GM12878 (cell line): Measurements from ENCODE around the gene KPNA5. TPM values are rescaled to one million over a fixed set of nuclear protein-coding genes. Genes with fewer than 3 reads are reported as not detected.

Experiments
- ATAC-seq: fragments of 200-7000 bp; cut with Tn5 transposase; 3 replicates; pipeline ENCODE4 v1.9.1; 2020; ENCODE audit warnings: mild to moderate bottlenecking, moderate library complexity
- BruUV-seq: library from RNA; stranded (reverse); fragments of 400-500 nt; replicated peaks from 2 replicates; lab custom pipeline; 2021; lab: Mats Ljungman, UMichigan
- CTCF ChIA-PET: fragments of 300-600 bp; sonication (Branson Sonifier 250); formaldehyde crosslinking; extraction: SDS; loops from one replicate; lab custom pipeline; 2021; ENCODE audit warnings: inconsistent platforms; lab: Yijun Ruan, JAX
- POLR2A ChIA-PET: fragments of 350-600 bp; formaldehyde crosslinking; extraction: SDS; loops from one replicate; lab custom pipeline; 2021; ENCODE audit warnings: inconsistent platforms; lab: Charles Lee
- RAD21 ChIA-PET: fragments of 300-600 bp; sonication (Branson Sonifier 250); formaldehyde crosslinking; loops from one replicate; lab custom pipeline; 2023; ENCODE audit warnings: antibody characterized with exemption; ENCODE audit not compliant: unreplicated experiment; lab: Charles Lee
- SMC1A ChIA-PET: fragments of 300-600 bp; sonication (Branson Sonifier 250); formaldehyde crosslinking; loops from one replicate; lab custom pipeline; 2023; ENCODE audit not compliant: unreplicated experiment, uncharacterized antibody; lab: Charles Lee
- DNase-seq: peaks from one replicate; pipeline ENCODE4 v3.0.0-alpha.2; 2011; ENCODE audit warnings: low read depth, low spot score
- FAIRE-seq: peaks from 3 replicates; lab custom pipeline; 2011; peaks lifted over from hg19 to GRCh38; lab: Jason Lieb, UNC
- H2AFZ ChIP-seq: 2 replicates; pipeline ENCODE4 v1.6.0; 2011; ENCODE audit warnings: low read depth, low read length, control low read depth; ENCODE audit not compliant: control insufficient read depth
- H3K27ac ChIP-seq: 2 replicates; pipeline ENCODE4 v1.5.1; 2011; ENCODE audit warnings: control low read depth; ENCODE audit not compliant: control insufficient read depth, insufficient read depth
- H3K27me3 ChIP-seq, 2 experiments: replicated peaks in 1 of 2; 2 replicates each; pipeline versions ENCODE4 v1.6.0 to v1.6.1; 2011; ENCODE audit warnings: low read length in 1 of 2; ENCODE audit not compliant: control insufficient read depth in 2 of 2, insufficient read depth in 2 of 2
- H3K36me3 ChIP-seq, 2 experiments: 2 replicates each; pipeline ENCODE4 v1.5.1; 2011; ENCODE audit warnings: low read length in 1 of 2; ENCODE audit not compliant: control insufficient read depth in 2 of 2, insufficient read depth in 2 of 2
- H3K4me1 ChIP-seq: 2 replicates; pipeline ENCODE4 v1.6.1; 2011; ENCODE audit warnings: mild to moderate bottlenecking, low read length, moderate library complexity, mixed read lengths; ENCODE audit not compliant: control insufficient read depth, insufficient read depth
- H3K4me2 ChIP-seq: 2 replicates; pipeline ENCODE4 v1.6.0; 2011; ENCODE audit warnings: control low read depth; ENCODE audit not compliant: control insufficient read depth, insufficient read depth
- H3K4me3 ChIP-seq: fragments of 200-600 bp; sonication (generic); 2 replicates; pipeline ENCODE4 v1.5.1; 2016
- H3K79me2 ChIP-seq: 2 replicates; pipeline ENCODE4 v1.6.0; 2011; ENCODE audit warnings: low read length; ENCODE audit not compliant: control insufficient read depth, insufficient read depth
- H3K9ac ChIP-seq: 2 replicates; pipeline ENCODE4 v1.8.0; 2011; ENCODE audit warnings: low read length, control low read depth, mixed read lengths; ENCODE audit not compliant: control insufficient read depth, insufficient read depth
- H3K9me3 ChIP-seq: replicated peaks from 3 replicates; pipeline ENCODE4 v1.5.1; 2011; ENCODE audit warnings: mild to moderate bottlenecking, low read length; ENCODE audit not compliant: control insufficient read depth, insufficient read depth
- H4K20me1 ChIP-seq: 2 replicates; pipeline ENCODE4 v1.6.0; 2011; ENCODE audit not compliant: control insufficient read depth, insufficient read depth
- ATF3 ChIP-seq: IDR thresholded peaks from 2 replicates; pipeline ENCODE4 v1.6.1; 2011; ENCODE audit warnings: low read depth, mild to moderate bottlenecking, low read length, moderate library complexity, borderline replicate concordance; ENCODE audit errors: extremely low read depth
- ATF7 ChIP-seq: fragments of 450-650 bp; IDR thresholded peaks from 2 replicates; pipeline ENCODE4 v1.6.1; 2016; ENCODE audit warnings: low read depth, mild to moderate bottlenecking
- CBX3 ChIP-seq: fragments of 200-600 bp; sonication (generic); IDR thresholded peaks from 2 replicates; pipeline ENCODE4 v1.6.1; 2016; ENCODE audit warnings: low read depth, borderline replicate concordance
- CEBPB ChIP-seq, 2 experiments: fragments of 150-350 bp in 1 of 2; IDR thresholded peaks; 2 replicates each; pipeline ENCODE4 v1.6.1; 2012 to 2014; ENCODE audit warnings: low read depth in 2 of 2, low read length in 2 of 2, borderline replicate concordance in 1 of 2, inconsistent platforms in 1 of 2
- DPF2 ChIP-seq: fragments of 450-650 bp; IDR thresholded peaks from 2 replicates; pipeline ENCODE4 v1.6.1; 2017; ENCODE audit warnings: mild to moderate bottlenecking
- EP300 ChIP-seq, 2 experiments: fragments of 150-350 bp in 1 of 2; IDR thresholded peaks; 2 replicates each; pipeline ENCODE4 v1.6.1; 2011 to 2012; ENCODE audit warnings: low read depth in 2 of 2, low read length in 2 of 2, borderline replicate concordance in 1 of 2, improper control_type of control experiment in 1 of 2, inconsistent platforms in 1 of 2; ENCODE audit not compliant: control insufficient read depth in 1 of 2
- GATAD2B ChIP-seq: fragments of 450-650 bp; conservative IDR thresholded peaks from 2 replicates; pipeline ENCODE4 v1.6.1; 2017; ENCODE audit warnings: low read depth, mild to moderate bottlenecking, moderate library complexity
- LARP7 ChIP-seq: fragments of 450-650 bp; IDR thresholded peaks from 2 replicates; pipeline ENCODE4 v1.6.1; 2017; ENCODE audit warnings: mild to moderate bottlenecking
- NR2C1 ChIP-seq: fragments of 450-650 bp; IDR thresholded peaks from 2 replicates; pipeline ENCODE4 v1.6.1; 2017; ENCODE audit warnings: antibody characterized with exemption, mild to moderate bottlenecking, moderate library complexity
- NR2C2 ChIP-seq: IDR thresholded peaks from 2 replicates; pipeline ENCODE4 v1.6.1; 2011; ENCODE audit warnings: borderline replicate concordance, low read depth; ENCODE audit not compliant: control insufficient read depth, insufficient read length
- NRF1 ChIP-seq: conservative IDR thresholded peaks from 2 replicates; pipeline ENCODE4 v1.6.1; 2011; ENCODE audit warnings: mild to moderate bottlenecking, low read depth, low read length, improper control_type of control experiment
- RB1 ChIP-seq: fragments of 450-650 bp; formaldehyde crosslinking; IDR thresholded peaks from 2 replicates; pipeline ENCODE4 v1.6.1; 2017; ENCODE audit warnings: mild to moderate bottlenecking, borderline replicate concordance
- SIN3A ChIP-seq: IDR thresholded peaks from 2 replicates; pipeline ENCODE4 v1.6.1; 2012; ENCODE audit warnings: low read depth, low read length, improper control_type of control experiment
- WGBS: methylation state at CpG from one replicate; pipeline ENCODE4 v1.1.6; 2016; ENCODE audit warnings: low lambda C conversion rate; ENCODE audit not compliant: insufficient replicate concordance, insufficient coverage; ENCODE audit errors: missing lambda C conversion rate; 5-methylcytosine and 5-hydroxymethylcytosine counted together
- in situ Hi-C: fragments of 300-500 bp; cut with MboI; formaldehyde crosslinking; loops from 9 replicates; pipeline ENCODE4 v1.14.3; 2018; ENCODE audit warnings: mixed read lengths
- intact Hi-C: fragments of 100-400 bp; cut with micrococcal nuclease; formaldehyde crosslinking; loops from one replicate; pipeline ENCODE4 v1.14.2; 2022; ENCODE audit not compliant: unreplicated experiment
- polyA plus RNA-seq, 11 experiments: library from polyadenylated mRNA; depleted of rRNA in 4 of 11; unstranded in 6 of 11; stranded (reverse) in 5 of 11; fragments of >200 nt; fragmentation: Nextera tagmentation in 4 of 11; fragmentation: Illumina TruSeq in 1 of 11; extraction: Ambion mirVana in 4 of 11; extraction: Trizol in 1 of 11; gene quantifications; 1 replicate in 1 of 11; 2 replicates in 10 of 11; pipeline versions ENCODE4 v1.2.1 to v1.2.3, GENCODE V29; 2011 to 2016; ENCODE audit warnings: inconsistent platforms in 2 of 11, missing spikeins in 2 of 11, low read depth in 1 of 11
- total RNA-seq, 4 experiments: library from RNA; depleted of rRNA in 3 of 4; stranded (reverse); fragments of >200 nt in 3 of 4; fragmentation: Illumina TruSeq in 1 of 4; extraction: Trizol in 1 of 4; gene quantifications; 2 replicates each; pipeline versions ENCODE4 v1.2.1 to v1.2.3, GENCODE V29; 2013 to 2021
- TF ChIP-seq, protein P1 (sequence below): fragments of 450-650 bp; IDR thresholded peaks from 2 replicates; pipeline ENCODE4 v1.6.1; 2017; ENCODE audit warnings: low read depth, mild to moderate bottlenecking, moderate library complexity

The KPNA5 gene
- total and polyA plus RNA-seq, 10 of the 15 experiments (the other 5 are each of a cell fraction or from before 2014, with no cell fraction given) = 1.9 to 7.6 (median 4.5) TPM

GRCh38 chr6:116783852-116784251, 102.8 kb downstream of the KPNA5 start:
- H2AFZ ChIP-seq = no peak overlapping the region
- H3K4me3 ChIP-seq = no peak overlapping the region
- no peak overlapping the region for H3K9ac ChIP-seq
- no peaks in the 10 kb centered on the region for H3K79me2 ChIP-seq
- no peaks in the 10 kb centered on the region for H3K9me3 ChIP-seq
- 7% methylated on average over 5 of the region's 5 CpGs for WGBS
- H4K20me1 ChIP-seq = no peaks in the 10 kb centered on the region
- POLR2A ChIA-PET = no interaction called here
- no peaks in the 10 kb centered on the region for H3K4me1 ChIP-seq
- no peak for ATAC-seq
- no peak for FAIRE-seq
- no TSS peak for BruUV-seq
- no peak overlapping the region for H3K27ac ChIP-seq
- intact Hi-C loops = no loop called here
- RAD21 ChIA-PET = no interaction called here
- in situ Hi-C loops = loop anchor here (10.0 kb wide), 1 partner anchor 181 kb away; no protein-coding TSS in a partner anchor
- CTCF ChIA-PET = interaction anchor here (1.0 kb wide), 1 partner anchor 62 kb away, joined by 4 read pairs; no protein-coding TSS in a partner anchor
- no peak for TF ChIP-seq ATF7
- TF ChIP-seq LARP7 = no peak
- no peak for TF ChIP-seq ATF3
- no peak for TF ChIP-seq GATAD2B
- TF ChIP-seq CEBPB (IDR thresholded peaks at IDR 0.05; ENCODE audit: borderline replicate concordance in 1 of 2, low read depth in 2 of 2, low read length in 2 of 2) = no peak
- TF ChIP-seq DPF2 = no peak
- TF ChIP-seq, protein P1, sequence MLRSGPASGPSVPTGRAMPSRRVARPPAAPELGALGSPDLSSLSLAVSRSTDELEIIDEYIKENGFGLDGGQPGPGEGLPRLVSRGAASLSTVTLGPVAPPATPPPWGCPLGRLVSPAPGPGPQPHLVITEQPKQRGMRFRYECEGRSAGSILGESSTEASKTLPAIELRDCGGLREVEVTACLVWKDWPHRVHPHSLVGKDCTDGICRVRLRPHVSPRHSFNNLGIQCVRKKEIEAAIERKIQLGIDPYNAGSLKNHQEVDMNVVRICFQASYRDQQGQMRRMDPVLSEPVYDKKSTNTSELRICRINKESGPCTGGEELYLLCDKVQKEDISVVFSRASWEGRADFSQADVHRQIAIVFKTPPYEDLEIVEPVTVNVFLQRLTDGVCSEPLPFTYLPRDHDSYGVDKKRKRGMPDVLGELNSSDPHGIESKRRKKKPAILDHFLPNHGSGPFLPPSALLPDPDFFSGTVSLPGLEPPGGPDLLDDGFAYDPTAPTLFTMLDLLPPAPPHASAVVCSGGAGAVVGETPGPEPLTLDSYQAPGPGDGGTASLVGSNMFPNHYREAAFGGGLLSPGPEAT = no peak
- TF ChIP-seq CBX3 = no peak
- no peak for TF ChIP-seq SIN3A
- no peak for TF ChIP-seq NR2C1
- TF ChIP-seq NR2C2 = no peak
- TF ChIP-seq EP300 (IDR thresholded peaks at IDR 0.05; ENCODE audit: borderline replicate concordance in 1 of 2, control insufficient read depth in 1 of 2, low read depth in 2 of 2, low read length in 2 of 2) = no peak
- no peak for TF ChIP-seq NRF1
- TF ChIP-seq RB1 = no peak
- no peak for DNase-seq
- SMC1A ChIA-PET = interaction anchor here (1.4 kb wide), 1 partner anchor 14 kb away, joined by 3 read pairs; no protein-coding TSS in a partner anchor
- H3K4me2 ChIP-seq = no peak overlapping the region
- H3K27me3 ChIP-seq = no peaks in the 10 kb centered on the region; a peak in 1 of 4 replicates
- no peaks in the 10 kb centered on the region for H3K36me3 ChIP-seq

Other genes with a start within 250 kb of the KPNA5 start
Only the 7 nearest of the 10 such genes appear.
- gene TRAPPC3L, start 135.5 kb upstream of the KPNA5 start, total RNA-seq (2014; rRNA removed) = not detected in 2 replicates
- not detected in 2 replicates for gene TRAPPC3L, start 135.5 kb upstream of the KPNA5 start, total RNA-seq (2014; rRNA removed; fragmentation: Illumina TruSeq; extraction: Trizol)
- not detected in 2 replicates for gene TRAPPC3L, start 135.5 kb upstream of the KPNA5 start, total RNA-seq (2021)
- not detected in 2 replicates for gene TRAPPC3L, start 135.5 kb upstream of the KPNA5 start, polyA plus RNA-seq (2011; rRNA removed)
- not detected in 2 replicates for gene TRAPPC3L, start 135.5 kb upstream of the KPNA5 start, polyA plus RNA-seq (2014; fragmentation: Illumina TruSeq; extraction: Trizol)
- not detected for gene TRAPPC3L, start 135.5 kb upstream of the KPNA5 start, polyA plus RNA-seq (2014; fragmentation: Nextera tagmentation; extraction: Ambion mirVana)
- not detected in 2 replicates for gene TRAPPC3L, start 135.5 kb upstream of the KPNA5 start, polyA plus RNA-seq (2014; rRNA removed)
- not detected for gene TRAPPC3L, start 135.5 kb upstream of the KPNA5 start, polyA plus RNA-seq (2016; fragmentation: Nextera tagmentation; extraction: Ambion mirVana)
- gene CALHM4, start 127.5 kb upstream of the KPNA5 start, total RNA-seq (2014; rRNA removed) = not detected in 2 replicates
- not detected in 2 replicates for gene CALHM4, start 127.5 kb upstream of the KPNA5 start, total RNA-seq (2014; rRNA removed; fragmentation: Illumina TruSeq; extraction: Trizol)
- not detected in 2 replicates for gene CALHM4, start 127.5 kb upstream of the KPNA5 start, total RNA-seq (2021)
- not detected in 2 replicates for gene CALHM4, start 127.5 kb upstream of the KPNA5 start, polyA plus RNA-seq (2011; rRNA removed)
- gene CALHM4, start 127.5 kb upstream of the KPNA5 start, polyA plus RNA-seq (2014; fragmentation: Illumina TruSeq; extraction: Trizol) = not detected in 2 replicates
- not detected for gene CALHM4, start 127.5 kb upstream of the KPNA5 start, polyA plus RNA-seq (2014; fragmentation: Nextera tagmentation; extraction: Ambion mirVana)
- not detected in 2 replicates for gene CALHM4, start 127.5 kb upstream of the KPNA5 start, polyA plus RNA-seq (2014; rRNA removed)
- not detected for gene CALHM4, start 127.5 kb upstream of the KPNA5 start, polyA plus RNA-seq (2016; fragmentation: Nextera tagmentation; extraction: Ambion mirVana)
- 44.6 and 49.9 TPM in 2 replicates for gene RWDD1, start 109.7 kb upstream of the KPNA5 start, total RNA-seq (2014; rRNA removed)
- gene RWDD1, start 109.7 kb upstream of the KPNA5 start, total RNA-seq (2014; rRNA removed; fragmentation: Illumina TruSeq; extraction: Trizol) = 74.1 and 74.3 TPM in 2 replicates
- gene RWDD1, start 109.7 kb upstream of the KPNA5 start, total RNA-seq (2021) = 42.6 and 45.5 TPM in 2 replicates
- 47.8 and 70.2 TPM in 2 replicates for gene RWDD1, start 109.7 kb upstream of the KPNA5 start, polyA plus RNA-seq (2011; rRNA removed)
- 94.8 and 107 TPM in 2 replicates for gene RWDD1, start 109.7 kb upstream of the KPNA5 start, polyA plus RNA-seq (2014; fragmentation: Illumina TruSeq; extraction: Trizol)
- gene RWDD1, start 109.7 kb upstream of the KPNA5 start, polyA plus RNA-seq (2014; fragmentation: Nextera tagmentation; extraction: Ambion mirVana) = 10 to 100 TPM; 57.2 to 87.9 TPM
- 28.4 and 40.1 TPM in 2 replicates for gene RWDD1, start 109.7 kb upstream of the KPNA5 start, polyA plus RNA-seq (2014; rRNA removed)
- 100 to 1,000 TPM in 1 of 2 experiments, 10 to 100 TPM in 1; 96.5 to 107 TPM for gene RWDD1, start 109.7 kb upstream of the KPNA5 start, polyA plus RNA-seq (2016; fragmentation: Nextera tagmentation; extraction: Ambion mirVana)
- gene RSPH4A, start 64.7 kb upstream of the KPNA5 start, total RNA-seq (2014; rRNA removed) = 0.23 and 0.27 TPM in 2 replicates
- 0.22 and 0.28 TPM in 2 replicates for gene RSPH4A, start 64.7 kb upstream of the KPNA5 start, total RNA-seq (2014; rRNA removed; fragmentation: Illumina TruSeq; extraction: Trizol)
- gene RSPH4A, start 64.7 kb upstream of the KPNA5 start, total RNA-seq (2021) = 0.13 and 0.28 TPM in 2 replicates
- 0.08 and 0.10 TPM in 2 replicates for gene RSPH4A, start 64.7 kb upstream of the KPNA5 start, polyA plus RNA-seq (2011; rRNA removed)
- 0.16 and 0.21 TPM in 2 replicates for gene RSPH4A, start 64.7 kb upstream of the KPNA5 start, polyA plus RNA-seq (2014; fragmentation: Illumina TruSeq; extraction: Trizol)
- under 1 TPM; 0.07 to 0.23 TPM for gene RSPH4A, start 64.7 kb upstream of the KPNA5 start, polyA plus RNA-seq (2014; fragmentation: Nextera tagmentation; extraction: Ambion mirVana)
- gene RSPH4A, start 64.7 kb upstream of the KPNA5 start, polyA plus RNA-seq (2014; rRNA removed) = 0.08 and 0.23 TPM in 2 replicates
- under 1 TPM in 1 of 2 experiments, not detected in 1; 0.09 TPM for gene RSPH4A, start 64.7 kb upstream of the KPNA5 start, polyA plus RNA-seq (2016; fragmentation: Nextera tagmentation; extraction: Ambion mirVana)
- gene ZUP1, start 12.4 kb upstream of the KPNA5 start, total RNA-seq (2014; rRNA removed) = 16.5 and 20.8 TPM in 2 replicates
- gene ZUP1, start 12.4 kb upstream of the KPNA5 start, total RNA-seq (2014; rRNA removed; fragmentation: Illumina TruSeq; extraction: Trizol) = 27.0 TPM in 2 replicates
- gene ZUP1, start 12.4 kb upstream of the KPNA5 start, total RNA-seq (2021) = 15.5 and 16.5 TPM in 2 replicates
- gene ZUP1, start 12.4 kb upstream of the KPNA5 start, polyA plus RNA-seq (2011; rRNA removed) = 24.1 and 41.6 TPM in 2 replicates
- gene ZUP1, start 12.4 kb upstream of the KPNA5 start, polyA plus RNA-seq (2014; fragmentation: Illumina TruSeq; extraction: Trizol) = 22.6 and 33.5 TPM in 2 replicates
- 10 to 100 TPM in 1 of 2 experiments, 1 to 10 TPM in 1; 10.0 to 16.4 TPM for gene ZUP1, start 12.4 kb upstream of the KPNA5 start, polyA plus RNA-seq (2014; fragmentation: Nextera tagmentation; extraction: Ambion mirVana)
- 13.1 and 14.4 TPM in 2 replicates for gene ZUP1, start 12.4 kb upstream of the KPNA5 start, polyA plus RNA-seq (2014; rRNA removed)
- 10 to 100 TPM; 19.6 to 19.8 TPM for gene ZUP1, start 12.4 kb upstream of the KPNA5 start, polyA plus RNA-seq (2016; fragmentation: Nextera tagmentation; extraction: Ambion mirVana)
- not detected in 2 replicates for gene FAM162B, start 84.5 kb downstream of the KPNA5 start, total RNA-seq (2014; rRNA removed)
- gene FAM162B, start 84.5 kb downstream of the KPNA5 start, total RNA-seq (2014; rRNA removed; fragmentation: Illumina TruSeq; extraction: Trizol) = not detected in 2 replicates
- not detected in 2 replicates for gene FAM162B, start 84.5 kb downstream of the KPNA5 start, total RNA-seq (2021)
- gene FAM162B, start 84.5 kb downstream of the KPNA5 start, polyA plus RNA-seq (2011; rRNA removed) = not detected in 2 replicates
- gene FAM162B, start 84.5 kb downstream of the KPNA5 start, polyA plus RNA-seq (2014; fragmentation: Illumina TruSeq; extraction: Trizol) = not detected in 2 replicates
- not detected for gene FAM162B, start 84.5 kb downstream of the KPNA5 start, polyA plus RNA-seq (2014; fragmentation: Nextera tagmentation; extraction: Ambion mirVana)
- gene FAM162B, start 84.5 kb downstream of the KPNA5 start, polyA plus RNA-seq (2014; rRNA removed) = not detected in 2 replicates
- not detected for gene FAM162B, start 84.5 kb downstream of the KPNA5 start, polyA plus RNA-seq (2016; fragmentation: Nextera tagmentation; extraction: Ambion mirVana)
- not detected in 2 replicates for gene GPRC6A, start 147.9 kb downstream of the KPNA5 start, total RNA-seq (2014; rRNA removed)
- gene GPRC6A, start 147.9 kb downstream of the KPNA5 start, total RNA-seq (2014; rRNA removed; fragmentation: Illumina TruSeq; extraction: Trizol) = not detected in 2 replicates
- not detected in 2 replicates for gene GPRC6A, start 147.9 kb downstream of the KPNA5 start, total RNA-seq (2021)
- gene GPRC6A, start 147.9 kb downstream of the KPNA5 start, polyA plus RNA-seq (2011; rRNA removed) = not detected in 2 replicates
- not detected in 2 replicates for gene GPRC6A, start 147.9 kb downstream of the KPNA5 start, polyA plus RNA-seq (2014; fragmentation: Illumina TruSeq; extraction: Trizol)
- gene GPRC6A, start 147.9 kb downstream of the KPNA5 start, polyA plus RNA-seq (2014; fragmentation: Nextera tagmentation; extraction: Ambion mirVana) = not detected
- not detected in 2 replicates for gene GPRC6A, start 147.9 kb downstream of the KPNA5 start, polyA plus RNA-seq (2014; rRNA removed)
- not detected for gene GPRC6A, start 147.9 kb downstream of the KPNA5 start, polyA plus RNA-seq (2016; fragmentation: Nextera tagmentation; extraction: Ambion mirVana)